ENCODE data around the gene KDM2B. TPM values are rescaled to one million over a fixed set of nuclear protein-coding genes. Genes with fewer than 3 reads are reported as not detected.

The KDM2B gene
- total and polyA plus RNA-seq, 7 experiments from 2014 or later: 12.6 to 91.7 (median 76.1) TPM

- peak overlapping the region; percentile 33 for H3K27ac ChIP-seq (ENCODE audit: low read depth, low read length)
- peaks cover 35 to 52% of the 10 kb centered on the region in 2 donors for H3K4me1 ChIP-seq (ENCODE audit: control insufficient read depth in 2 of 2, insufficient read depth in 2 of 2, low read length in 2 of 2)
- Mint-ChIP-seq H3K4me1 (peaks cover 36 to 76% (median 55%) of the 10 kb centered on the region in 7 donors), H3K27ac (peak overlapping the region in 7 of 9 donors; percentile 40 to 87 (median 79)), H3K27me3 (peaks cover 0 to 4% (median 0%) of the 10 kb centered on the region in 5 donors), H3K36me3 (peaks cover 0 to 26% (median 0%) of the 10 kb centered on the region in 5 donors), H3K9me3 (no peaks in the 10 kb centered on the region), H3K4me3 (peak overlapping the region in 1 of 10 donors; percentile 25)
- DNase-seq: no peak
- CTCF ChIA-PET: interaction anchor here (0.7 to 1.2 kb wide), 3 partner anchors 21 to 962 kb away, joined by 3 to 4 read pairs (median 3); no protein-coding TSS in a partner anchor
- no peaks in the 10 kb centered on the region for H3K9me3 ChIP-seq (ENCODE audit: control insufficient read depth in 2 of 3, low read length in 3 of 3)
- H3K4me3 ChIP-seq (ENCODE audit: low read length): no peak overlapping the region
- peaks cover 0 to 18% (median 0%) of the 10 kb centered on the region in 3 experiments for H3K36me3 ChIP-seq (ENCODE audit: control insufficient read depth in 2 of 3, insufficient read depth in 3 of 3, low read length in 3 of 3)
- POLR2A ChIA-PET: interaction anchor here (0.5 to 1.2 kb wide), 4 partner anchors 53 to 139 kb away, joined by 3 to 5 read pairs (median 3); no protein-coding TSS in a partner anchor
- ATAC-seq: no peak
- intact Hi-C loops (cut with micrococcal nuclease): no loop called here
- no peaks in the 10 kb centered on the region for H3K27me3 ChIP-seq (ENCODE audit: control insufficient read depth in 2 of 2, insufficient read depth in 2 of 2, low read length in 2 of 2)
Observed at GRCh38 chr12:121533394-121534090, 47.3 kb downstream of the KDM2B start.

DNA sequence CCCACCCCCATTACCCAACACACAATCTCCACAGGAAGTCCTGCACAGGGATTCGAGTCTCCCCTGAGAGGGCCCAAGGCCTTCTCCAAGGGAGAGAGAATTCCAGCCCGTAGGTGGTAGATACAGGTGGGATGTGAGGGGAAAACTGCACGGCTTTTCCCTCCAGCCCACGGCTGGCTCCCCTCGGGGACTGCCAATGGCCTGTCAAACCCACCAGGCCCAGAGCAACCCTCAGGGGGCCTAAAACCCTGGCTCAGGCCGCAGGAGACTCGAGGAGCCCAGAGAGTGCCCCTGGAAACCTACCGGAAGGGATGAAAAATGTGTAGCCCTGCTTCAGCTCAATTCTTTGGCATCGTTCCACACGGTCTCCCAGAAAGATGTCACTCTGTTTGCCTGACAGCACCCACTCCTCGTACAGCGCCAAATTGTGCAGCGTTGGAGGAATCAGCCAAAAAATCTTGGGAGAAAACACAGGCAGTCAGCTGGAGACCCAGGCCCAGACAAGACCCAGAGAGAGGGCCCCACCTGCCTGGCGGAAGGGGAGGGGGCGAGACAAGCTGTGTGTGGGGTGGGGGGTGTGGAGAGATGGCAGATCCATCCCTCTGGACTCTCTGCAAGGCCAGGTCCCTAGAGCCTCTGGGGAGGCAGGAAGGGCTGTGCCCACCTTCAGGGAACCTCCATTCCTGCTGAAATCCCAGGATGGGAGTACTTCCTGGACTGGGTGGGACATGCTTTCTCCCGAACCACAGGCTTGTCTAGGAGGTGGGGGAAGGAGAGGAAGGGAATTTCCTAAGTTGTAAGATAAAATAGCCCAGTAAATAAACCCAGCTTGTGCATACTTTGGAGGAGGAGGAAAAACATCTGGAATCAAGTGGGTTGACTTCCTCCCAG is 48.1 kb downstream of the KDM2B start:
- H3K27me3 ChIP-seq (ENCODE audit: control insufficient read depth in 2 of 2, insufficient read depth in 2 of 2, low read length in 2 of 2): no peaks in the 10 kb centered on the region
- no peak for ATAC-seq
- H3K4me1 ChIP-seq (ENCODE audit: control insufficient read depth in 2 of 2, insufficient read depth in 2 of 2, low read length in 2 of 2): peaks cover 30 to 47% of the 10 kb centered on the region in 2 donors
- intact Hi-C loops (cut with micrococcal nuclease): no loop called here
- H3K27ac ChIP-seq (ENCODE audit: low read depth, low read length): peak overlapping the region; percentile 67
- ChIA-PET POLR2A (interaction anchor here (0.5 to 1.2 kb wide), 4 partner anchors 53 to 140 kb away, joined by 3 to 5 read pairs (median 3); no protein-coding TSS in a partner anchor), CTCF (interaction anchor here (1.2 kb wide), 1 partner anchor 32 kb away, joined by 4 read pairs; no protein-coding TSS in a partner anchor)
- no peaks in the 10 kb centered on the region for H3K9me3 Mint-ChIP-seq
- H3K4me3 ChIP-seq (ENCODE audit: low read length): no peak overlapping the region
- H3K4me1 Mint-ChIP-seq: peaks cover 32 to 71% (median 50%) of the 10 kb centered on the region in 7 donors
- no peak for DNase-seq
- H3K4me3 Mint-ChIP-seq: no peak overlapping the region
- peak overlapping the region; percentile 18 to 94 (median 80) for H3K27ac Mint-ChIP-seq
- H3K36me3 Mint-ChIP-seq: peaks cover 0 to 26% (median 0%) of the 10 kb centered on the region in 5 donors
- no peaks in the 10 kb centered on the region for H3K27me3 Mint-ChIP-seq
- no peaks in the 10 kb centered on the region for H3K9me3 ChIP-seq (ENCODE audit: control insufficient read depth in 2 of 3, low read length in 3 of 3)
- H3K36me3 ChIP-seq (ENCODE audit: control insufficient read depth in 2 of 3, insufficient read depth in 3 of 3, low read length in 3 of 3): peaks cover 0 to 22% (median 0%) of the 10 kb centered on the region in 3 experiments

DNA sequence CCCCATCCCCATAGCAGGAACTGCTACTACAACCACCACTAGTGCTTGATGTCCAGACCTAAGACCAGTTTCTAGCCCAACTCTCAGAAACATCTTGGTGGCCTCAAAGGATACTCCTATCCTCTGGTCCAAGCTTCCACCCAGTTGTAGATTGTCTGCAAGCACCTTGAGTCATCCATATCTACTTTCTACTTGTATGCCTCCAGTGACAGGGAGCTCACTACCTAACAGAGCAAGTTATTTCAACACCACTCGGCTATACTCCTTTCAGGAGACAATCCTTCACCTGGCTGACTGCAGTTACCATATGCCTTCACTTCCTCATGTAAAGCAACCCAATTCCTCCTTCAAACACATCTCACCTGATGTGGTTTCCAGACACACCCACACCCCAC is 49.5 kb downstream of the KDM2B start:
- CTCF ChIA-PET: interaction anchor here (1.1 to 1.3 kb wide), 3 partner anchors 21 to 153 kb away, joined by 3 to 6 read pairs (median 3); no protein-coding TSS in a partner anchor
- peak overlapping the region; percentile 50 to 78 (median 66) for H3K4me3 Mint-ChIP-seq
- H3K27ac Mint-ChIP-seq: peak overlapping the region; percentile 71 to 94 (median 87)
- peaks cover 0 to 26% (median 0%) of the 10 kb centered on the region in 5 donors for H3K36me3 Mint-ChIP-seq
- POLR2A ChIA-PET: interaction anchor here (0.9 kb wide), 1 partner anchor 15 kb away, joined by 3 read pairs; no protein-coding TSS in a partner anchor
- peaks cover 30 to 41% of the 10 kb centered on the region in 2 donors for H3K4me1 ChIP-seq (ENCODE audit: control insufficient read depth in 2 of 2, insufficient read depth in 2 of 2, low read length in 2 of 2)
- intact Hi-C loops (cut with micrococcal nuclease): loop anchor here (2.0 kb wide), 2 partner anchors 31 to 47 kb away; no protein-coding TSS in a partner anchor
- peak in 5 of 9 donors; percentile 9 to 29 (median 25) for DNase-seq
- no peaks in the 10 kb centered on the region for H3K9me3 ChIP-seq (ENCODE audit: control insufficient read depth in 2 of 3, low read length in 3 of 3)
- no peaks in the 10 kb centered on the region for H3K27me3 ChIP-seq (ENCODE audit: control insufficient read depth in 2 of 2, insufficient read depth in 2 of 2, low read length in 2 of 2)
- H3K36me3 ChIP-seq (ENCODE audit: control insufficient read depth in 2 of 3, insufficient read depth in 3 of 3, low read length in 3 of 3): peaks cover 0 to 24% (median 0%) of the 10 kb centered on the region in 3 experiments
- H3K27me3 Mint-ChIP-seq: no peaks in the 10 kb centered on the region
- no peak for ATAC-seq
- H3K4me3 ChIP-seq (ENCODE audit: low read length): no peak overlapping the region
- no peaks in the 10 kb centered on the region for H3K9me3 Mint-ChIP-seq
- peaks cover 29 to 67% (median 46%) of the 10 kb centered on the region in 7 donors for H3K4me1 Mint-ChIP-seq
- peak overlapping the region; percentile 67 for H3K27ac ChIP-seq (ENCODE audit: low read depth, low read length)

DNA sequence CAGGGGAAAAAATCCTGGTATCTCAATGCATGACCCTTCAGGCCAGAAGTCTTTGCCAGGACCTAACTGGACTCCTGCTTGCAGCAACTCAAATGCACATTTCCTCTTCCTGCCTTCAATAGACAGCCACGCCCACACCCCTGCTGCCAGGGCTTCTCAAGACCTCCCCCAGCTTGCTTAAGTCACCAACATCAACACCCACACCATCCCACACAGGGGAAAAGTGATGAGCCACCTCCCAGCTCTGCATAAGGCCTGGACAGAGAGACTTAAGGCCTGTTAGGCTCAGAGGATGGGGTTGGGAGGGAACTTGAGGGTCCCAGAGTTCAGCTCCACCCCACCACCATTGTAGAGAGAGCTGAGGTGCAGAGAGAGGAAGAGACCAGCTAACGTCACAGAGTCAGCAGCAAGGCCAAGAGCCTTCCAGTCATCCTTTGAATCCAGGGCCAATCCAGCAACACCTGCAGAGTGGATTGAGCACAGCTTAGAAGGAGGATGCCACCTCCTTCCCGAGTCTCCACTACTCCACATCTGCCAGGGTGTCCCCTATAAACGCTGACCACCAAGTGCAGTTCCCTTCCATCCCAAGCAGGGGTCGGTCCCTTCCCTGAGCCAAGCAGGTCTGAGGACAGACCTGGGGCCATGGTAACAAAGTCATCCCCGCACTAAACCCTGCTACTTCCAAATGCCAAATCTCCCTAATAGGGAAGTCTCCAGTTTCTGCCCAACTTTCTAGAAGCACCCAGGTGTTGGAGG is 50.0 kb downstream of the KDM2B start:
- ChIA-PET POLR2A (interaction anchor here (0.6 to 0.9 kb wide), 3 partner anchors 15 to 59 kb away, joined by 3 to 4 read pairs (median 3); no protein-coding TSS in a partner anchor), CTCF (interaction anchor here (0.7 to 1.3 kb wide), 5 partner anchors 22 to 264 kb away, joined by 3 to 6 read pairs (median 3); no protein-coding TSS in a partner anchor)
- DNase-seq: peak; percentile 33 to 77 (median 68)
- Histone ChIP-seq H3K27ac (ENCODE audit: low read depth, low read length) (peak overlapping the region; percentile 67), H3K27me3 (ENCODE audit: control insufficient read depth in 2 of 2, insufficient read depth in 2 of 2, low read length in 2 of 2) (no peaks in the 10 kb centered on the region), H3K4me3 (ENCODE audit: low read length) (peak overlapping the region; percentile 12), H3K36me3 (ENCODE audit: control insufficient read depth in 2 of 3, insufficient read depth in 3 of 3, low read length in 3 of 3) (peaks cover 0 to 24% (median 0%) of the 10 kb centered on the region in 3 experiments), H3K4me1 (ENCODE audit: control insufficient read depth in 2 of 2, insufficient read depth in 2 of 2, low read length in 2 of 2) (peaks cover 26 to 35% of the 10 kb centered on the region in 2 donors), H3K9me3 (ENCODE audit: control insufficient read depth in 2 of 3, low read length in 3 of 3) (no peaks in the 10 kb centered on the region)
- Mint-ChIP-seq H3K4me1 (peaks cover 25 to 61% (median 41%) of the 10 kb centered on the region in 7 donors), H3K36me3 (peaks cover 0 to 26% (median 0%) of the 10 kb centered on the region in 5 donors), H3K27ac (peak overlapping the region; percentile 71 to 94 (median 87)), H3K9me3 (no peaks in the 10 kb centered on the region), H3K27me3 (no peaks in the 10 kb centered on the region), H3K4me3 (peak overlapping the region; percentile 50 to 78 (median 66))
- intact Hi-C loops (cut with micrococcal nuclease): loop anchor here (2.0 kb wide), 2 partner anchors 30 to 48 kb away; no protein-coding TSS in a partner anchor
- ATAC-seq: peak; percentile 78

- Mint-ChIP-seq H3K4me1 (peaks cover 15 to 46% (median 27%) of the 10 kb centered on the region in 7 donors), H3K4me3 (peak overlapping the region in 2 of 10 donors; percentile 21 to 27), H3K27me3 (no peaks in the 10 kb centered on the region), H3K36me3 (peaks cover 0 to 21% (median 0%) of the 10 kb centered on the region in 5 donors), H3K27ac (peak overlapping the region in 4 of 9 donors; percentile 10 to 28 (median 20)), H3K9me3 (no peaks in the 10 kb centered on the region)
- ChIA-PET POLR2A (no interaction called here), CTCF (no interaction called here)
- no peak overlapping the region for H3K4me3 ChIP-seq (ENCODE audit: low read length)
- H3K9me3 ChIP-seq (ENCODE audit: control insufficient read depth in 2 of 3, low read length in 3 of 3): no peaks in the 10 kb centered on the region
- DNase-seq: no peak
- no peaks in the 10 kb centered on the region for H3K27me3 ChIP-seq (ENCODE audit: control insufficient read depth in 2 of 2, insufficient read depth in 2 of 2, low read length in 2 of 2)
- no peak for ATAC-seq
- intact Hi-C loops (cut with micrococcal nuclease): no loop called here
- peaks cover 10 to 21% of the 10 kb centered on the region in 2 donors for H3K4me1 ChIP-seq (ENCODE audit: control insufficient read depth in 2 of 2, insufficient read depth in 2 of 2, low read length in 2 of 2)
- H3K27ac ChIP-seq (ENCODE audit: low read depth, low read length): no peak overlapping the region
- H3K36me3 ChIP-seq (ENCODE audit: control insufficient read depth in 2 of 3, insufficient read depth in 3 of 3, low read length in 3 of 3): peaks cover 0 to 32% (median 4%) of the 10 kb centered on the region in 3 experiments
Observed at GRCh38 chr12:121529184-121529583, 51.6 kb downstream of the KDM2B start.

All from naive thymus-derived CD4-positive, alpha-beta T cell (primary cell).